Osteocyte (in vitro differentiated cells): ENCODE measurements around the gene RANBP3. TPM values are rescaled to one million over a fixed set of nuclear protein-coding genes. Genes with fewer than 3 reads are reported as not detected.
A peak's percentile ranks its signal among the peaks of the same experiment; 100 is the strongest.

ENCODE experiments used
- DNase-seq: peaks from one replicate; pipeline ENCODE4 v3.0.0; 2021; ENCODE audit warnings: mixed read lengths; ENCODE audit not compliant: unreplicated experiment; ENCODE audit errors: extremely low spot score
- H3K27ac Mint-ChIP-seq: one replicate; pipeline ENCODE4 v1.8.0; 2021; ENCODE audit warnings: mild to moderate bottlenecking, mixed read lengths; ENCODE audit not compliant: unreplicated experiment
- H3K27me3 Mint-ChIP-seq: one replicate; pipeline ENCODE4 v1.8.0; 2021; ENCODE audit warnings: mixed read lengths; ENCODE audit not compliant: unreplicated experiment
- H3K36me3 Mint-ChIP-seq: one replicate; pipeline ENCODE4 v1.8.0; 2021; ENCODE audit warnings: mixed read lengths; ENCODE audit not compliant: unreplicated experiment
- H3K4me1 Mint-ChIP-seq: one replicate; pipeline ENCODE4 v1.8.0; 2021; ENCODE audit warnings: mixed read lengths; ENCODE audit not compliant: unreplicated experiment
- H3K4me3 Mint-ChIP-seq: one replicate; pipeline ENCODE4 v1.8.0; 2021; ENCODE audit warnings: mild to moderate bottlenecking, moderate library complexity, mixed read lengths; ENCODE audit not compliant: unreplicated experiment
- H3K9me3 Mint-ChIP-seq: one replicate; pipeline ENCODE4 v1.8.0; 2021; ENCODE audit warnings: mixed read lengths; ENCODE audit not compliant: unreplicated experiment
- total RNA-seq: library from RNA; stranded (reverse); gene quantifications from 2 replicates; pipeline ENCODE4 v1.2.1, GENCODE V29; 2021
- TF ChIP-seq, protein P1 (sequence below): fragments of 200-600 bp; sonication (generic); IDR thresholded peaks from 2 replicates; pipeline ENCODE4 v1.5.0; 2021; ENCODE audit warnings: antibody characterized with exemption, mild to moderate bottlenecking, moderate library complexity

The RANBP3 gene
- total RNA-seq, 1 donor from 2014 or later = 74.9 TPM

DNA sequence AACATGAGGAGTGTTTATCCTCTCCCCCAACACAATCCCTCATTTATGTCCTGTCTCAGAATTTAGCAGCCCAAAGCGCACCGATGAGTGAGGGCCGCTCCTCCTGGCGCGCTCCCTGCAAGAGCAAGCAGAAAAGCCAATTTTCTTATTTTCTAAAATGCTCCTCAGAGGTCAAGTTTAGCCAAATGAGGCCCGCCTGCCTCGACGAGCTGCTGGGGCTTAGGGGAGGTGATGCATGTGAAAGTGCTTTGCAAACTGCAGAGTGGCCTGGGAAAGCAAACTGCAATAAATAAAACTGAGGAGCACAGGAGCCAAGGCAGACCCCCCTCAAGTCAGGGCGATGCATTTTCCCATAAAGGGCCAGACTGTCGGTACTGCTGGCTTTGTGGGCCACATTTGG, 34.9 kb downstream of the RANBP3 start:
- H3K36me3 Mint-ChIP-seq = peaks cover 14% of the 10 kb centered on the region
- TF ChIP-seq, protein P1, sequence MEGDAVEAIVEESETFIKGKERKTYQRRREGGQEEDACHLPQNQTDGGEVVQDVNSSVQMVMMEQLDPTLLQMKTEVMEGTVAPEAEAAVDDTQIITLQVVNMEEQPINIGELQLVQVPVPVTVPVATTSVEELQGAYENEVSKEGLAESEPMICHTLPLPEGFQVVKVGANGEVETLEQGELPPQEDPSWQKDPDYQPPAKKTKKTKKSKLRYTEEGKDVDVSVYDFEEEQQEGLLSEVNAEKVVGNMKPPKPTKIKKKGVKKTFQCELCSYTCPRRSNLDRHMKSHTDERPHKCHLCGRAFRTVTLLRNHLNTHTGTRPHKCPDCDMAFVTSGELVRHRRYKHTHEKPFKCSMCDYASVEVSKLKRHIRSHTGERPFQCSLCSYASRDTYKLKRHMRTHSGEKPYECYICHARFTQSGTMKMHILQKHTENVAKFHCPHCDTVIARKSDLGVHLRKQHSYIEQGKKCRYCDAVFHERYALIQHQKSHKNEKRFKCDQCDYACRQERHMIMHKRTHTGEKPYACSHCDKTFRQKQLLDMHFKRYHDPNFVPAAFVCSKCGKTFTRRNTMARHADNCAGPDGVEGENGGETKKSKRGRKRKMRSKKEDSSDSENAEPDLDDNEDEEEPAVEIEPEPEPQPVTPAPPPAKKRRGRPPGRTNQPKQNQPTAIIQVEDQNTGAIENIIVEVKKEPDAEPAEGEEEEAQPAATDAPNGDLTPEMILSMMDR = no peak
- H3K27ac Mint-ChIP-seq = no peak overlapping the region
- DNase-seq = no peak
- H3K4me1 Mint-ChIP-seq = peaks cover 12% of the 10 kb centered on the region
- H3K4me3 Mint-ChIP-seq = no peak overlapping the region
- H3K9me3 Mint-ChIP-seq = no peaks in the 10 kb centered on the region
- no peaks in the 10 kb centered on the region for H3K27me3 Mint-ChIP-seq

DNA sequence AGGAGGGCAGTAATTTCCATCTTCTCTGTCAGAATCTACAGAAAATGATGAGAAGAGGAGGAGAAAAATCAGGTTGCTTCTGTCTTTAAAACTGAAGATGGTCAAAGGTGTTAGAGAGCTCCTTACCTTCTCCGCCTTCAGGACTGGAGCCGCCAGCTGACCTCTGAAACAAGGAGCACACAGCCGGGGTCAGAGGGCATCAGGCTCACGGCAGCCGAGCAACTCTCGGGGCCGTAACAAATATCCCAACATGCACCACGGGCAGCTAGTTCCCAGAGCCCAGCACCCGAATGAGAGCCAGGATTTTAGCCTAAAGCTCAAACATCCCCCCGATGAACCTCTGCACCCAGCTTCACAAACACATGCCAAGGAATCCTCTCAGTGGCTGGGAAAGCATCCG, 36.3 kb downstream of the RANBP3 start:
- TF ChIP-seq, protein P1 = no peak
- DNase-seq = no peak
- Mint-ChIP-seq H3K36me3 (peaks cover 14% of the 10 kb centered on the region), H3K27ac (no peak overlapping the region), H3K27me3 (no peaks in the 10 kb centered on the region), H3K9me3 (no peaks in the 10 kb centered on the region), H3K4me1 (peaks cover 6% of the 10 kb centered on the region), H3K4me3 (no peak overlapping the region)

DNA sequence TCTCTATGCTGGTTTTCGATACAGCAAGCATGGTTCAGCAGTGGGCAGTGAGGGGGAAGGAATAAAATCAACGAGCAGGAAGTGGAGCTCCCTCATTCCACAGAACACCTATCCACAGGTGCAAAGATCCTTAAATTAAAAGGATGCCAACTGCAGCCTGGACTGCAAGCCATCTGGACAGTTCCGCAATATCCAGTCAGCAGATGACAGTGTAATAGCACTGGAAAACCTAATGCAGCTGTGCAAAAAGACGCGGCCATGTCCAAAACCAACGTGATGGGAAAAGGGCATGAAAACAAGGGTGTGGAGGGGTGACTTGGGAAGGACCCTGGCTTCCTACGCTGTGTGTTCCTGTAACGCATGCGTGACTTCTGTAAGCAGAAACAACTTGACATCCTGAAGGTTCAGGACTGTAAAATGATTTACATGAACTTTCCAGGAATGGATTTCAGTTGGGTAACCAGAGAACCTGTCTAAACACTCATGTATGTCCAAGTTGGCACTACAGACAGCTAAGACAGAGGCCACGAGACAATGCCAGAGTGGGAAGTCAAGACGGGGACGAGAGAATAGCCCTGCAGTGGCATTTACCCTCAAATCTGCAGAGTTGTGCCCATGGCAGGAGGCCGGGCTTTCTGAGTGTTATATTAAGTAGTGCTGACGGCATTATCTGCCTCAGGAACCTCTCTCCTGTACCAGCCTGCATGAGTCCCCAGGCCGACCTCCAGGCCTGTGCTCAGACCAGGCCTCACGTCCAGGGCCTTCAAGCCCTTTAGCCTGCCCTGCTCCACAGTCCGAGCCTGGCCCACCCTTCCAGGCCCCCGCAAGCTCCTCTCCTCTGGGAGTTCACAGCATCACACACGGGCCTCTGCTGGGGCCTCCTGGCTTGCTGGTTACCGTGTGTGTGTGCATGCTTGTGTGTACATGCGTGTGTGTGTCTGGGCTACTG, 37.4 kb downstream of the RANBP3 start:
- Mint-ChIP-seq H3K27ac (no peak overlapping the region), H3K4me1 (peaks cover 14% of the 10 kb centered on the region), H3K9me3 (no peaks in the 10 kb centered on the region), H3K4me3 (no peak overlapping the region), H3K27me3 (no peaks in the 10 kb centered on the region), H3K36me3 (peaks cover 16% of the 10 kb centered on the region)
- TF ChIP-seq, protein P1 = no peak
- DNase-seq = no peak

DNA sequence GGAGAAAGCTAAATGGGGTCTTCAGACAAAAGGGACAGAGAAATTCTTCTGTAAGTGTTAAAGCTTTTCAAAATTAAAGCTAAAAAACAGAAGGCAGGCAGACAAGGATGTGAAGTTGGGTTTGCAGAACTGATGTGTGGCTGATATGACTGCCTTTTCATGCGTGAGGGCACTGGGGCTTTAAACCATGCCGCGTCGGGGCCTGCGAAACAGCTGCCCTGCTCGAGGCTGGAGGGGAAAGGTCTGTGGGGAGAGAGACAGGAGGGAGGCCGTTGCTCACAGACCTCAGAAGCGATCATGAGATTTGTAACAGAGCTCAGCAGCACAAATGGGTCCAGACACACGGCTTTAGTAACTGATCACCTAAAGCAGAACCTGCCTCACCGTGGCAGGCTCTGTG, 40.4 kb downstream of the RANBP3 start:
- no peak for DNase-seq
- TF ChIP-seq, protein P1 = no peak
- Mint-ChIP-seq H3K4me1 (peaks cover 34% of the 10 kb centered on the region), H3K4me3 (no peak overlapping the region), H3K27ac (peak overlapping the region; percentile 96), H3K27me3 (no peaks in the 10 kb centered on the region), H3K36me3 (peaks cover 15% of the 10 kb centered on the region), H3K9me3 (no peaks in the 10 kb centered on the region)

DNA sequence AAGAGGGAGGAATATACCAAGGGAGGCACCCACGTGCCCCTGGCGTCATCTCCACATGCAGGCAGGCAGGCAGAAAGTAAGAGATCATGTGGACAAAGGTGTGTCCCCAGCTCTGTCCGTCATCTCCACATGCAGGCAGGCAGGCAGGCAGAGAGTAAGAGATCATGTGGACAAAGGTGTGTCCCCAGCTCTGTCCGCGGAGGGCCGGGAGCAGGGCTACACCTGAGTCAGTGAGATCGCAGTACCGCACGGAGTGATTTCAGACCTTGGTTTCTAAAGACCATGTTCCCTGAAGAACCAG, 41.7 kb downstream of the RANBP3 start:
- Mint-ChIP-seq H3K36me3 (peaks cover 17% of the 10 kb centered on the region), H3K27me3 (no peaks in the 10 kb centered on the region), H3K4me3 (no peak overlapping the region), H3K9me3 (no peaks in the 10 kb centered on the region), H3K4me1 (peaks cover 34% of the 10 kb centered on the region), H3K27ac (peak overlapping the region; percentile 96)
- DNase-seq = no peak
- TF ChIP-seq, protein P1 = no peak
